ENCODE measurements around the gene SFXN2. TPM values are rescaled to one million over a fixed set of nuclear protein-coding genes. Genes with fewer than 3 reads are reported as not detected.

SFXN2 gene
- total RNA-seq, 1 donor from 2014 or later: 9.1 TPM

DNA sequence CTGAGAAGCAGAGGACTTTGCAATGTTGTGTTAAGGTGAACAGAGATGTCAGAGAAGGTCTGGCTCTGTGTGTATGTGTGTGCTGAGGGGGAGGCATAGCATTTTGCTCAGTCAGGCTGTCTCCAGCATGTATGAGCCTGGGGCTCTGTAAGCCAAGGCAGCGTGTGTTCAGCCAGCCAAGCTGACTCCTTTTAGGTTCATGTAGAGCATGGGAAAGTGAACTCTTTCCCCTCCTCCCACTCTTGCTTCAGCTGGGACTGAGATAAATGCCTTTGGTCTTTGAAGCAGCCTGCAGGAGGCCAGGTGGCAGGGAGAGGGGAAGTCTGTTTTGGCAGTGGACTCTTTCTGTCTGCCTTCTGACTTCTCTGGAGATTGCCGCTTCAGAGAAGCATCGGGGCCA, 3.8 kb downstream of the SFXN2 start:
- H3K4me1 Mint-ChIP-seq (ENCODE audit: low read depth, unreplicated experiment): peaks cover 34% of the 10 kb centered on the region
- Histone ChIP-seq H4K20me1 (ENCODE audit: insufficient read depth, low read length) (no peaks in the 10 kb centered on the region), H3K27ac (ENCODE audit: low read depth, low read length) (no peak overlapping the region), H3K4me2 (ENCODE audit: low read length) (peak overlapping the region; percentile 1), H3K27me3 (ENCODE audit: insufficient read depth, low read length) (no peaks in the 10 kb centered on the region), H2AFZ (ENCODE audit: low read depth, low read length) (no peak overlapping the region), H3K9ac (ENCODE audit: low read length) (no peak overlapping the region), H3K36me3 (ENCODE audit: insufficient read depth, low read length) (no peaks in the 10 kb centered on the region), H3K79me2 (ENCODE audit: insufficient read depth, low read length) (peaks cover 28% of the 10 kb centered on the region), H3K4me1 (ENCODE audit: insufficient read depth, low read length) (peaks cover 12% of the 10 kb centered on the region), H3K9me3 (ENCODE audit: insufficient read depth, low read depth, low read length) (no peaks in the 10 kb centered on the region), H3K4me3 (ENCODE audit: insufficient read depth, low read depth, low read length) (no peak overlapping the region)
- H3K27me3 Mint-ChIP-seq (ENCODE audit: low read depth, unreplicated experiment): no peaks in the 10 kb centered on the region
- H3K36me3 Mint-ChIP-seq (ENCODE audit: low read depth, unreplicated experiment): no peaks in the 10 kb centered on the region
- TF ChIP-seq EZH2 (IDR thresholded peaks at IDR 0.05; ENCODE audit: insufficient read depth, low read length): no peak
- TF ChIP-seq, protein P1, sequence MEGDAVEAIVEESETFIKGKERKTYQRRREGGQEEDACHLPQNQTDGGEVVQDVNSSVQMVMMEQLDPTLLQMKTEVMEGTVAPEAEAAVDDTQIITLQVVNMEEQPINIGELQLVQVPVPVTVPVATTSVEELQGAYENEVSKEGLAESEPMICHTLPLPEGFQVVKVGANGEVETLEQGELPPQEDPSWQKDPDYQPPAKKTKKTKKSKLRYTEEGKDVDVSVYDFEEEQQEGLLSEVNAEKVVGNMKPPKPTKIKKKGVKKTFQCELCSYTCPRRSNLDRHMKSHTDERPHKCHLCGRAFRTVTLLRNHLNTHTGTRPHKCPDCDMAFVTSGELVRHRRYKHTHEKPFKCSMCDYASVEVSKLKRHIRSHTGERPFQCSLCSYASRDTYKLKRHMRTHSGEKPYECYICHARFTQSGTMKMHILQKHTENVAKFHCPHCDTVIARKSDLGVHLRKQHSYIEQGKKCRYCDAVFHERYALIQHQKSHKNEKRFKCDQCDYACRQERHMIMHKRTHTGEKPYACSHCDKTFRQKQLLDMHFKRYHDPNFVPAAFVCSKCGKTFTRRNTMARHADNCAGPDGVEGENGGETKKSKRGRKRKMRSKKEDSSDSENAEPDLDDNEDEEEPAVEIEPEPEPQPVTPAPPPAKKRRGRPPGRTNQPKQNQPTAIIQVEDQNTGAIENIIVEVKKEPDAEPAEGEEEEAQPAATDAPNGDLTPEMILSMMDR (IDR thresholded peaks at IDR 0.05; ENCODE audit: insufficient read depth, low read depth, low read length): no peak
- H3K27ac Mint-ChIP-seq (ENCODE audit: unreplicated experiment): peak overlapping the region; percentile 38
- DNase-seq (ENCODE audit: low read depth): peak; percentile 60
- no peak for FAIRE-seq
- H3K9me3 Mint-ChIP-seq (ENCODE audit: unreplicated experiment): no peaks in the 10 kb centered on the region
- H3K4me3 Mint-ChIP-seq (ENCODE audit: unreplicated experiment): peak overlapping the region; percentile 22

DNA sequence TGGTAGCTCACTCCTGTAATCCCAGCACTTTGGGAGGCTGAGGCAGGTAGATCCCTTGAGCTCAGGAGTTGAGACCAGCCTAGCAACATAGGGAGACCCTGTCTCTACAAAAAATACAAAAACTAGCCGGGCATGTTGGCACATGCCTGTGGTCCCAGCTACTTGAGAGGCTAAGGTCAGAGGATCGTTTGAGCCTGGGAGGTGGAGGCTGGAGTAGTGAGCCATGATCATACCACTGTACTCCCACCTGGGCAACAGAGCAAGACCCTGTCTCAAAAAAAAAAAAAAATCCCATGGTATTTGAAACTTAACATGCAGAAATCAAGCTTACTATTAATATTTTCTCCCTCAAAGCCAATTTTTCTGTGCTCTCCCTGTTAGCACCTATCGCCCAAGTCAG, 5.9 kb downstream of the SFXN2 start:
- Histone ChIP-seq H3K27ac (ENCODE audit: low read depth, low read length) (no peak overlapping the region), H2AFZ (ENCODE audit: low read depth, low read length) (no peak overlapping the region), H3K4me3 (ENCODE audit: insufficient read depth, low read depth, low read length) (no peak overlapping the region), H3K9ac (ENCODE audit: low read length) (no peak overlapping the region), H3K9me3 (ENCODE audit: insufficient read depth, low read depth, low read length) (no peaks in the 10 kb centered on the region), H3K4me2 (ENCODE audit: low read length) (no peak overlapping the region), H4K20me1 (ENCODE audit: insufficient read depth, low read length) (no peaks in the 10 kb centered on the region), H3K36me3 (ENCODE audit: insufficient read depth, low read length) (no peaks in the 10 kb centered on the region), H3K27me3 (ENCODE audit: insufficient read depth, low read length) (no peaks in the 10 kb centered on the region), H3K4me1 (ENCODE audit: insufficient read depth, low read length) (peaks cover 8% of the 10 kb centered on the region), H3K79me2 (ENCODE audit: insufficient read depth, low read length) (peaks cover 23% of the 10 kb centered on the region)
- Mint-ChIP-seq H3K4me3 (ENCODE audit: unreplicated experiment) (no peak overlapping the region), H3K4me1 (ENCODE audit: low read depth, unreplicated experiment) (peaks cover 34% of the 10 kb centered on the region), H3K27ac (ENCODE audit: unreplicated experiment) (peak overlapping the region; percentile 18), H3K36me3 (ENCODE audit: low read depth, unreplicated experiment) (peaks cover 3% of the 10 kb centered on the region), H3K9me3 (ENCODE audit: unreplicated experiment) (no peaks in the 10 kb centered on the region), H3K27me3 (ENCODE audit: low read depth, unreplicated experiment) (no peaks in the 10 kb centered on the region)
- FAIRE-seq (no peak), DNase-seq (ENCODE audit: low read depth) (no peak)
- no peak for TF ChIP-seq EZH2 (IDR thresholded peaks at IDR 0.05; ENCODE audit: insufficient read depth, low read length)
- TF ChIP-seq, protein P1 (IDR thresholded peaks at IDR 0.05; ENCODE audit: insufficient read depth, low read depth, low read length): no peak

DNA sequence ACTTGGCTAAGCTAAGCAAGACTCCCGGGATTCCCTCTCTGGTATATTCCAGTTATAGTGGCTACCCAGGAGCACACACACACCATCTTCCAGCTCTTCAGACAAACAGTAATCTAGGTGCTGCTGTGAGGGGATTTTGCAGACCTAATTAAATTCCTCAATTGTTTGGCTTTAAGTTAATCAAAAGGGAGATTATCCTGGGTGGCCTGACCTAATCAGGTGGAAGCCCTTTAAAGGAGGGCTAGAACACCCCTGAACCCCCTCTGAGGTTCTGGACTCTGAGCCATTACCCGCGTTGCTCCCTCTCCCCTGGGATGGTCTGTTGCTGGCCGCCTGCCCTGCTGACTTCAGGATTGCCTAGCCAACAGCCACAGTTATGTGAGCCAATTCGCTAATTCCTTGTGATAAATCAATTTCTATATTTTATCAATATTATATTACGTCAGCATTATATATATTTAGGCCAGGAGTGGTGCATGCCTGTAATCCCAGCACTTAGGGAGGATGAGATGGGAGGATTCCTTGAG, 6.4 kb downstream of the SFXN2 start:
- H3K4me3 ChIP-seq (ENCODE audit: insufficient read depth, low read depth, low read length): no peak overlapping the region
- no peaks in the 10 kb centered on the region for H4K20me1 ChIP-seq (ENCODE audit: insufficient read depth, low read length)
- no peak overlapping the region for H2AFZ ChIP-seq (ENCODE audit: low read depth, low read length)
- peaks cover 7% of the 10 kb centered on the region for H3K4me1 ChIP-seq (ENCODE audit: insufficient read depth, low read length)
- H3K27ac ChIP-seq (ENCODE audit: low read depth, low read length): no peak overlapping the region
- FAIRE-seq: no peak
- no peak overlapping the region for H3K9ac ChIP-seq (ENCODE audit: low read length)
- H3K79me2 ChIP-seq (ENCODE audit: insufficient read depth, low read length): peaks cover 18% of the 10 kb centered on the region
- no peak for DNase-seq (ENCODE audit: low read depth)
- Mint-ChIP-seq H3K4me1 (ENCODE audit: low read depth, unreplicated experiment) (peaks cover 30% of the 10 kb centered on the region), H3K9me3 (ENCODE audit: unreplicated experiment) (no peaks in the 10 kb centered on the region), H3K27me3 (ENCODE audit: low read depth, unreplicated experiment) (no peaks in the 10 kb centered on the region), H3K36me3 (ENCODE audit: low read depth, unreplicated experiment) (peaks cover 3% of the 10 kb centered on the region), H3K4me3 (ENCODE audit: unreplicated experiment) (no peak overlapping the region), H3K27ac (ENCODE audit: unreplicated experiment) (peak overlapping the region; percentile 18)
- H3K27me3 ChIP-seq (ENCODE audit: insufficient read depth, low read length): no peaks in the 10 kb centered on the region
- no peak for TF ChIP-seq EZH2 (IDR thresholded peaks at IDR 0.05; ENCODE audit: insufficient read depth, low read length)
- TF ChIP-seq, protein P1 (IDR thresholded peaks at IDR 0.05; ENCODE audit: insufficient read depth, low read depth, low read length): no peak
- H3K36me3 ChIP-seq (ENCODE audit: insufficient read depth, low read length): no peaks in the 10 kb centered on the region
- H3K9me3 ChIP-seq (ENCODE audit: insufficient read depth, low read depth, low read length): no peaks in the 10 kb centered on the region
- no peak overlapping the region for H3K4me2 ChIP-seq (ENCODE audit: low read length)
